ENCODE results near the gene PPIAL4G.
"Not testable (repeated sequence)": the region's sequence is repeated elsewhere in the genome, so short reads cannot be mapped to it uniquely, and the experiment has no call there.

- not testable (repeated sequence) for TF ChIP-seq FOXA1 (IDR thresholded peaks at IDR 0.05); RAD21 (IDR thresholded peaks at IDR 0.05); CTCF (IDR thresholded peaks at IDR 0.05; ENCODE audit: low read depth, low read length, missing input control); MAX (IDR thresholded peaks at IDR 0.05); RXRA (IDR thresholded peaks at IDR 0.05); ATF3 (IDR thresholded peaks at IDR 0.05); TAF1 (conservative IDR thresholded peaks at IDR 0.05); REST (IDR thresholded peaks at IDR 0.05); ZBTB33 (IDR thresholded peaks at IDR 0.05); SP1 (IDR thresholded peaks at IDR 0.05); JUND (IDR thresholded peaks at IDR 0.05); FOXA2 (IDR thresholded peaks at IDR 0.05); EGR1 (IDR thresholded peaks at IDR 0.05; ENCODE audit: low read depth in 2 of 2); GABPA (IDR thresholded peaks at IDR 0.05 in 1 of 2, conservative IDR thresholded peaks at IDR 0.05 in 1 of 2)
Observed at GRCh38 chr1:148514310-148514709, 31.2 kb upstream of the PPIAL4G start.
